Cardiac septum (tissue), 1 donor: ENCODE data around the gene PLEKHM3. TPM values are rescaled to one million over a fixed set of nuclear protein-coding genes. Genes with fewer than 3 reads are reported as not detected.

Experiments
- DNase-seq: peaks from one replicate; pipeline ENCODE4 v3.0.0-alpha.2; 2020; ENCODE audit warnings: low spot score
- intact Hi-C: fragments of 100-400 bp; cut with DNase I; formaldehyde crosslinking; loops from one replicate; pipeline ENCODE4 v1.14.0; 2022
- total RNA-seq: library from RNA; stranded (reverse); fragmentation: NEBNext Ultra II Directional; extraction: Animal tissue kit (Norgen Biotek cat#: 25700); gene quantifications from one replicate; pipeline ENCODE4 v1.2.1, GENCODE V29; 2021
- donor health status: DM: no; HTN: no; CAD: no.

PLEKHM3 gene
- total RNA-seq, 1 donor from 2014 or later, result 12.0 TPM

GRCh38 chr2:207901829-207902228, 123.5 kb downstream of the PLEKHM3 start:
- intact Hi-C loops, result no loop called here
- no peak for DNase-seq

GRCh38 chr2:207901401-207901800, 123.9 kb downstream of the PLEKHM3 start:
- DNase-seq, result no peak
- intact Hi-C loops, result no loop called here

- intact Hi-C loops, result no loop called here
- DNase-seq, result no peak
Measured at GRCh38 chr2:207898354-207898695, 127.0 kb downstream of the PLEKHM3 start.

- intact Hi-C loops, result no loop called here
- DNase-seq, result no peak
Measured at GRCh38 chr2:207897541-207898353, 127.6 kb downstream of the PLEKHM3 start.

- DNase-seq, result no peak
- intact Hi-C loops, result no loop called here
Measured at GRCh38 chr2:207896525-207897285, 128.6 kb downstream of the PLEKHM3 start.

- intact Hi-C loops, result no loop called here
- no peak for DNase-seq
Measured at GRCh38 chr2:207895274-207895860, 130.0 kb downstream of the PLEKHM3 start.

- DNase-seq, result no peak
- intact Hi-C loops, result no loop called here
Measured at GRCh38 chr2:207892716-207893402, 132.5 kb downstream of the PLEKHM3 start.

- intact Hi-C loops, result no loop called here
- no peak for DNase-seq
Measured at GRCh38 chr2:207891086-207891844, 134.1 kb downstream of the PLEKHM3 start.

- intact Hi-C loops, result no loop called here
- no peak for DNase-seq
Measured at GRCh38 chr2:207887500-207887899, 137.8 kb downstream of the PLEKHM3 start.

GRCh38 chr2:207885010-207885409, 140.3 kb downstream of the PLEKHM3 start:
- no peak for DNase-seq
- intact Hi-C loops, result no loop called here

GRCh38 chr2:207884127-207884526, 141.2 kb downstream of the PLEKHM3 start:
- no peak for DNase-seq
- intact Hi-C loops, result no loop called here

GRCh38 chr2:207883002-207883780, 142.1 kb downstream of the PLEKHM3 start:
- intact Hi-C loops, result no loop called here
- DNase-seq, result no peak

GRCh38 chr2:207881902-207882301, 143.4 kb downstream of the PLEKHM3 start:
- DNase-seq, result no peak
- intact Hi-C loops, result no loop called here

- no peak for DNase-seq
- intact Hi-C loops, result no loop called here
Measured at GRCh38 chr2:207879536-207879935, 145.8 kb downstream of the PLEKHM3 start.

GRCh38 chr2:207876842-207877535, 148.3 kb downstream of the PLEKHM3 start:
- DNase-seq, result no peak
- intact Hi-C loops, result no loop called here

GRCh38 chr2:207875473-207876212, 149.7 kb downstream of the PLEKHM3 start:
- DNase-seq, result no peak
- intact Hi-C loops, result no loop called here

GRCh38 chr2:207873794-207874193, 151.5 kb downstream of the PLEKHM3 start:
- DNase-seq, result no peak
- intact Hi-C loops, result no loop called here
